Measurements from ENCODE around the gene FBF1.
"Not testable (repeated sequence)": the region's sequence is repeated elsewhere in the genome, so short reads cannot be mapped to it uniquely, and the experiment has no call there.

The FBF1 gene

DNA sequence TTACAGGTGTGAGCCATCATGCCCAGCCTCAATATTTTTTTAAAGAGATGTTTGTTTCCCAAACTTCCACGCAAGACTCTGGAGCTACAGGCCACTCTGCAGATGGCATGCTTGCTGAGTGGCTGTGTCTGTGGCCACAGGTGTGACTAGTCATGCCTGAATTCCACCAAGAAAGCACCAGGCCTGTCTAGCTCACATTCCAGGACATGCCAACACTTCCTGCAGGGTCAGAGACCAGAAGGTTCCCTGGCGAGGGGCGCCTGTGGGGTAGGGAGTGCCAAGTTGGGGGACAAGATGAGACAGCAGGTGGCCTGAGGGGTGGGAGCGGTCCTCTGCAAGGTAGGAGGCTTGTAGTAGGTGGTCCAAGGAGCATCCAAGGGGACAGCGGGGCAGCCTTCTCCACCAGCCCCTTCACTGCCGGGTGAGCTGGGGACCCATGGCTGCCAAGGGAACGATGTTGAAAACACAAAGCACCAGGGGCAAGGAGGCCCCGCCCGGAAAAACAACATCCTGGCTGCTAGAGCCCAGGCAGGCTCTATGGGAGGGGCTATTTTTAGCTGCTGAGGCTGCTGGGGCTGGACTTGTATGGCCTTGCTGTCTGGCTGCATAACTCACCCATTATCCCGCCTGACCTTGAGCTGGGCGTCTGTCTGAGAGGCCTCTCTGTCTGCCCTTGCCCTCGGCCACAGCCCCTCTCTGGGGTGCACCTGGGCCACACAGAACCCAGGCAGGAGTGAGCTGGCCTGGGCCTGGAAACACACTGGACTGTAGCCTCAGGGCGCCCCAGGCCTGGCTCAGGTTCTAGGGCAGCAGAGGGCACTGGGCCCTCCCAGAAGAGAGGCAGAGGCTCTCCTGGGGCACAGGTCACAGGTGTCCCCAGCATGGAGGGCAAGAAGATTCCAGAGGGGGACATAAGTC, 68.1 kb downstream of the FBF1 start:
- DNase-seq = no peak

DNA sequence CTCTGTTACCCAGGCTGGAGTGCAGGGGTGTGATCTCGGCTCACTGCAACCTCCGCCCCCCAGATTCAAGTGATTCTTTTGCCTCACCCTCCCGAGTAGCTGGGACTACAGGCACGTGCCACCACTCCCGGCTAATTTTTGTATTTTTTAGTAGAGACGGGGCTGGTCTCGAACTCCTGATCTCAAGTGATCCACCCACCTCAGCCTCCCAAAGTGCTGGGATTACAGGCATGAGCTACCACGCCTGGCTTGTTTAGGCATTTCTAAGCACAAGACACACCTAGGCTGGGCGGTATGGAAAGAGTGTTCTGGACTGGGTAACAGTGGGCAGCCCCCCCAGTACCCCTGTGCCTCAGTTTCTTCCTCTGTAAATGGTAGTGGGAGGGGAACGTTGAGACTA, 70.6 kb downstream of the FBF1 start:
- not testable (repeated sequence) for DNase-seq

DNA sequence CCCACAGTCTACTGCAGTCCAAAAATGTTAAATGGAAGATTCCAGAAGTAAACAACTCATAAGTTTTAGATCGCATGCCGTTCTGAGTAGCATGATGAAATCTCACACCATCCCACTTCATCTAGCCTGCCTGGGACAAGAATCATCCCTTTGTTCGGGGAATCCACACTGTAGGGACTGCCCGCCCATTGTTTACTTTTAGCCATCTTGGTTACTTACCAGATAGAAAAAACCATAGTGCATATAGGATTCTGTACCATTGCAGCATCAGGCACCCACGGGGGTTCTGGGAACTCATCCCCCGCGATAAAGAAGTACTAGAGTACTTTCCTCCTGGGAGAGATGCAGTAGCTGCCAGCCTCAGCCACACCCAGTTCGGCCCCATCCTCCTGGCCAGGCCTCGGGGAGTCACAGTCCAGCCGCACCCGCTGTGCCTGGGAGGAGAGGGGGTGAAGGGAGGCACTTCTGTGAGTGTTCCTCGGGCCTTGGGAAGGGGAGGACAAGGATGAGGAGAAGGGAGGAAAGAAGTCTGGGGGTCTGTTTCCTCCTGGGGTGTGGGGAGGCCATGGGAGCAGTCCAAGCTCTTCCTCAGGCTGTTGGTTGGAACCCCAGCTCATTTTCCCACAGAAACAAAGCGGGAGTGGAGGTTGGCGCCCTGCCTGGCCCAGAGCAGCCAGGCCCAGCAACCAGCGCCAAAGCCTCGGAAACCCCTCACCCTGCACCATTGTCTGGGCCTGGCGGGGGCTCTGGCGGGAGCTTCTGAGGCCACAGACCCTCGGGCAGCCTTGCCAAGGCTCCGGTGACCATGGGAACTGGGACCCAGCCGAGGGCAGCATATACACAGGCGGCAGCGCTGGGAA, 71.3 kb downstream of the FBF1 start:
- no peak for DNase-seq

DNA sequence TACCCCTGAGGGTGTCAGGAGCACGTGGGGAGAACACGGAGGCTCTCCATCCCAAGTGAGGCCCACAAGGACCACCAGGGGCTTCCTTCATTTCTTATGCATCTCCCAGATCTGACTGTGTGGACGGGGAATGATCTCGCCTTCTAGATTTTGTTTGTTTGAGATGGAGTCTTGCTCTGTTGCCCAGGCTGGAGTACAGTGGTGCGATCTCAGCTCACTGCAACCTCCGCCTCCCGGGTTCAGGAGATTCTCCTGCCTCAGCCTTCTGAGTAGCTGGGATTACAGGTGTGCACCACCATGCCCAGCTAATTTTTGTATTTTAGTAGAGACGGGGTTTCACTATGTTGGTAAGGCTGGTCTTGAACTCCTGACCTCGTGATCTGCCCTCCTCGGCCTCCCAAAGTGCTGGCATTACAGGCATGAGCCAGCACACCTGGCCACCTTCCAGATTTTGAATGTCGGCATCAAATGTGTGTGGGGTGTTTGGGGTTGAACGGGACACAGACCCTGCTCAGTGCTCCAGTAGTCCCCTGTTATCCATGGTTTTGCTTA, 72.0 kb downstream of the FBF1 start:
- not testable (repeated sequence) for DNase-seq

DNA sequence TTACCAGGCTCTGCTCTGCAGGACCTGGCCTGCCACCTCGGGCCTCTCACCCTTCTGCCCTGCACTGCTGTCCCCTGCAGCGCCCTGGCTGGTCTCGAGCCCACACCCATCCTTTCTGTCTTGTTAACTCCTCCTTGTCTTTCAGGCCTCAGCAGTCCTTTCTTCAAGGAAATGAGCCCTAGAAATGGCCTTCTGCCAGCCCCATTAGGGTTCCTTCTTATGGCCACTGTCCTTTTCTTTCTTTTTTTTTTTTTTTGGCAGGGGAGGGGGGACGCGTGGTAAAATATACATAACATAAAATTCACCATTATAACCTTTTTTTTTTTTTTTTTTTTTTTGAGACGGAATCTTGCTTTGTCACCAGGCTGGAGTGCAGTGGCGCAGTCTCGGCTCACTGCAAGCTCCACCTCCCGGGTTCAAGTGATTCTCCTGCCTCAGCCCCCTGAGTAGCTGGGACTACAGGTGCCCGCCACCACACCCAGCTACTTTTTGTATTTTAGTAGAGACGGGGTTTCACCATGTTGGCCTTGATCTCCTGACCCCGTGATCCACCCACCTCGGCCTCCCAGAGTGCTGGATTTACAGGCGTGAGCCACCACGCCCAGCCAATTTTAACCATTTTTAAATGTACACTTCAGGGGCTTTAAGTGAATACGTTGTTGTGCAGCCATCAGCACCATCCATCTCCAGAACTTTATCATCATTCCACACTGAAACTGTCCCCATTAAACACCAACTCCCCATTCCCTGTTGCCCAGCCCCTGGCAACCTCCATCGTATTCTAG, 75.2 kb downstream of the FBF1 start:
- not testable (repeated sequence) for DNase-seq

DNA sequence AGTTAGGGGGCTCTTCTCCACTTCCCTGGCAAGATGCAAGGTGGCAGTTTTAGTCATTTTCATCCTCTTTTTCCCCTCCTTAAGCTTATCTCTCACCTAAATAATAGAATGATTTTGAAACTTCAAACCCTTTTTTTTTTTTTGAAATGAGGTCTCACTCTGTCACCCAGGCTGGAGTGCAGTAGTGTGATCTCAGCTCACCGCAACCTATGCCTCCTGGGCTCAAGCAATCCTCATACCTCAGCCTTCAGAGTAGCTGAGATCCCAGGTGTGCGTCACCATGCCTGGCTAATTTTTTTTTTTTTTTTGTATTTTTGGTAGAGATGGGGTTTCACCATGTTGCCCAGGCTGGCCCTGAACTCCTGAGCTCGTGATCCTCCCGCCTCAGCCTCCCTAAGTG, 76.0 kb downstream of the FBF1 start:
- DNase-seq = not testable (repeated sequence)

DNA sequence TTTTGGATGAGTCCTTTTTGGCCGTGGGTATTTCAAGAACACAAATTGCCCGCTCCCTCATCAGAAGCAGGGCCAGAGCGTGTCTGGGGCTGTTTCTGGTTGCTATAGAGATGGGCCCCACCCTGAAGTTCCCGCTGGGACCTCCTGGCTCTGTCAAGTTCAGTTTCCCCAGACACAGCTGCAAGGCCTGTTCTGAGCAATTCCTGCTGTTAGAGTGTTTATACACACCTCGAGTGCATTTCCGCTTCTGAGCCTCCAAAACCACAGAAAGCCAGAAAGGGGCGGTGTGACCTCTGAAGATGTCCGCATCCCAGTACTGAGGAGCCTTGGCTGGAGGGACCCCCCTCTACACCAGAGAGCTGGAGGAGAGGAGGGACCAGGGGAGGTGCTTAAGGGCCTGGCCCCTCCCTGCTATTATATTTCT, 76.4 kb downstream of the FBF1 start:
- no peak for DNase-seq

DNA sequence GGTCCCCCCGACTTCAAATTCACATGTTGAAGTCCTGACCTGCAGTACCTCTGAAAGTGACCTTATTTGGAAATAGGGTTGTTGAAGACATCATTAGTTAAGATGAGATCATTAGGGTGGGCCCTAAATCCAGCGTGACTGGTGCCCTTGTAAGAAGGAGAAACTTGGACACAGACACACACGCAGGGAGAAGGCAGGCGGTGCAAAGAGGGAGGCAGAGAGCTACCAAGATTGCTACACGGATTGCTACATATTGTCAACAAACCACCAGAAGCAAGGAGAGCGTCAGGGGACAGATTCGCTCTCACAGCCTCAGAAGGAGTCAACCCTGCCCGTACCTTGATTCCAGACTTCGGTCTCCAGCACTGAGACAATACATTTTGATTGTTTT, 78.9 kb downstream of the FBF1 start:
- no peak for DNase-seq
